ENCODE data around the gene SPDYE16. TPM values are rescaled to one million over a fixed set of nuclear protein-coding genes. Genes with fewer than 3 reads are reported as not detected.
A peak's percentile ranks its signal among the peaks of the same experiment; 100 is the strongest.
"Not testable (repeated sequence)": the region's sequence is repeated elsewhere in the genome, so short reads cannot be mapped to it uniquely, and the experiment has no call there.

The SPDYE16 gene
- total and polyA plus RNA-seq, 8 donors: 0.09 to 0.67 (median 0.37) TPM; not detected in 1

DNA sequence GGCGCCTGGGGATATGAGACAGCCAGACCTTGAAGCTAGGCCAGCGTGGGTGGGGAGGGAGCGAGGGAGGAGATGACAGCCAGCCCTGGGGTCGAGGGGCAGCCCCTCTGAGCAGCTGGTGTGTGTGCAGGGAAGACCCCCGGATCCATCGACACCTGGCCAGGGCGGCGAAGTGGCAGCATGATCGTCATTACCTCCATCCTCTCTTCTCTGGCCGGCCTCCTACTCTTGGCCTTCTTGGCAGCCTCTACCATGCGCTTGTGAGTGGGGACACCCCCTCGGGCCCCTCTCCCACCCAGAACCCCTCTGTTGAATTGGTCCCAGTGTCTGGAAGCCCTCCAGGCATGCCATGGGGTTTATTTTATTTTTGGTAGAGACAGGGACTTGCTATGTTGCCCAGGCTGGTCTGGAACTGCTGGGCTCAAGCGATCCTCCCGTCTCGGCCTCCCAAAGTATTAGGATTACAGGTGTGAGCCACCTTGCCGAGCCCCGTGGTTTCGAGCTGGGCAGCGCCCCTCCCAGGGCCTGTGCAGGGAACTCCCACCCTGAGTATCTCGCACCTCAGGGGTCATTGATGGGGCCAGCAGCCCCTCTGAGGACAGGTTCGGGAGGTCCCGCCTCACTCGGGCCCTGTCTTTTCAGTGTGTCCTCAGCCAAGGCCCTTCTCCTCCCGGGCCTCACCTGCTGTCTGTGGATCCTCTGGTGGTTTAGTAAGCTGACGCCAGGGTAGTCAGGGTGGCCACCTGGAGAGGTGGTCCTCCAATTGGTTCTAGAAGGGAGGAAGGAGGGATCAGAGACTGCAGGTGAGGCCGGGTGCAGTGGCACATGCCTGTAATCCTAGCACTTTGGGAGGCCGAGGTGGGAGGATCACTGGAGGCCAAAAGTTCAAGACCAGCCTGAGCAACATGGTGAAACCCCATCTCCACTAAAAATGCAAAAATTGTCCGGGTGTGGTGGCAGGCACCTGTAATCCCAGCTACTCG is 29.0 kb downstream of the SPDYE16 start:
- Histone ChIP-seq H3K27me3 (no peaks in the 10 kb centered on the region), H3K4me1 (no peaks in the 10 kb centered on the region), H3K9me3 (no peaks in the 10 kb centered on the region), H3K27ac (no peak overlapping the region), H3K4me3 (no peak overlapping the region), H3K36me3 (no peaks in the 10 kb centered on the region)
- FAIRE-seq: no peak
- DNase-seq: peak in 1 of 6 donors; percentile 37
- TF ChIP-seq CTCF (IDR thresholded peaks at IDR 0.05): no peak
- 86 to 89% methylated on average over 29 of the region's 29 CpGs for WGBS, 2 donors
- no peak for ATAC-seq
- intact Hi-C loops (cut with DNase I): no loop called here

DNA sequence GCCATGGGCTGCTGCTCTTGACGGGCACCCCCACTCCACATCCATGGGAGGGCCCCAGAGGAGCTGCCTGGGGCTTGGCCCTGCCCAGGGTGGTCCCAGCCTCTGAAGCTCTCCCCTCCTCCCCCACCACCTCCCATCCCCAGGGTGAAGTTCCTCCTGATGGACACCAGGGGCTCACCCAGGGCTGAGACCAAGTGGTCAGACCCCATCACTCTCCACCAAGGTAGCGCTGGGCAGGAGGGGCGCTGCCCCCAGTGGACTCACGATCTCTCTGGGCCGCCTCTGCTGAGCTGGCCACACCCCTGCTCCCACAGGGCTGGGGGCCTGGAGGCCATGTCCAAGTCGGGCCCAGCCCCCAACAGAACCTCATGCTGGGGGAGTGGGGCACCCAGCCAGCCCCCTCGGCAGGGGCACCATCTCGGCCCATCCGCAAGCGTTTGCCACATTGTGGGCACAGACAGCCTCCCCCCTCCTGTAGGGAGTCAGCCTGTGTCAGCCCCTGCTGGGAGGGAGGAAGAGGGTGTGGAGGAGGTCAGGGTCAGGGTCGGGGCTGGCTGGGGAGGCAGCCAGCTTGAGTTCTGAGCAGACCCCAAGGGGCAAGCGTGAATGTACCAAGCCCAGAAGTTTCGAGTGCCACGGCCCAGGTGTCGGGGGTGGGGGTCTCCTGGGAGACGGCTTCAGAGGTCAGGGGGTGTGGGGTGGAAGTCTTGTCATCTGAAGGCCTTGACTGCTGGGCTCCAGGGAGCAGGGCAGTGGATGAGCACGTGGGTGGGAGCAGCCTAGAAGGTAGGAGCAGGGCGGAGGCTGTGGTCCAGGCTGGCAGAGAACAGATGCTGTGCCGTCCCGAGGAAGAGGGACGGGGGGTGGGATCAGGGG is 29.9 kb downstream of the SPDYE16 start:
- H3K27ac ChIP-seq: no peak overlapping the region
- 63 to 67% methylated on average over 18 to 21 of the region's 21 CpGs for WGBS, 2 donors
- ATAC-seq: peak in 1 of 4 donors; percentile 12

DNA sequence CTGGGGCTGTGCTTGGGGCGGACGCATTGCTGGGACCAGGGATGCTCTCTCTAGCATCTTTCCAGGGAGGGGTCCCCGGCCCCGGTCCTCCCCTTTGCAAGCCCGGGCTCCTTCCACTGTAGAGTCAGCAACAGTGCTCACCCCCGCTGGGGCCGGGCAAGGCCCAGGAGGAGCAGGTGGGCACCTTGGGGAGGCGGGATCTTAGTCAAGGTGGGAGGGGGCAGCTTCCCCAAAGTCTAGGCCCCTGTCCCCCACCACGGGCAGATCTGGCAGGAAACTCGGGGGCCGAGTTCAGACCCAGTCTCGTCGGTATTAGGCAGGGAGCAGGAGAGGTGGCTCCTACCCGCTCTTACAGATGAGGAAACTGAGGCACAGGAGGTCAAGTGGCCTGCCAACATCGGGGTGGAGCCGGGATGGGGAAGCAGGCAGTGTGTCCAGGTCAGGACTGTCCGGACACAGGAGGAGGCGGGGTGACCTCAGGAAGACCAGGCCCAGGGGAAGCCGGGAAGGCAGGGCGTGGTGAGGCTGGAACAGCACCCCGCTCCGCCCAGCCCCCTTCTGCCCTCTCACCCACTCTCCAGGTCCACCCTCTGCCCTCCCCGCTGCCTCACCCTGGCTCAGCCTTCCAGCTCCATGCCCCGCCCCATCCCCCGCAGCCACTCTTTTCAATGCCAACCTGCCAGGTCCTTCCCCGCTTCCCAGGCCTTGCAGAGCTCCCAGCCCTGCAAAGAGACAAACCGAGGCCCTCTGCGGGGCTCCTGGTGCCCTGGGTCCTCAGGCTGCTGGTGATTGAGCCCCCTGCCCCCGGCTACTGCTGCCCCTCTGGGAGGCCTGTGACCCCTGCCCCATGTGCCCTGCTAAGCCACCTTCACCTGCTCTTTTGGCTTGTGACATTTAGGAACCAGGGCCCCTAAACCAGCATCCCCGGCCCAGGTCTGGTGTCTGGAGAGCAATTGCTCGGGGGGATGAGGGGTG is 30.9 kb downstream of the SPDYE16 start:
- H3K4me3 ChIP-seq; H3K27ac ChIP-seq; FAIRE-seq; H3K27me3 ChIP-seq; H3K36me3 ChIP-seq; H3K9me3 ChIP-seq; H3K4me1 ChIP-seq; intact Hi-C loops (cut with DNase I): not testable (repeated sequence)
- ATAC-seq (peak; percentile 43 to 85 (median 65)), DNase-seq (peak in 1 of 6 donors; percentile 69)
- WGBS, 2 donors: 71 to 81% methylated on average over 2 to 19 of the region's 31 CpGs

More for the DNA sequence above, 29.9 kb downstream of the SPDYE16 start:
- no peaks in the 10 kb centered on the region for H3K4me1 ChIP-seq
- no peak overlapping the region for H3K4me3 ChIP-seq
- TF ChIP-seq CTCF (IDR thresholded peaks at IDR 0.05): no peak
- H3K27me3 ChIP-seq: no peaks in the 10 kb centered on the region
- DNase-seq (peak in 2 of 6 donors; percentile 13 to 69), FAIRE-seq (no peak)
- no peaks in the 10 kb centered on the region for H3K36me3 ChIP-seq
- intact Hi-C loops (cut with DNase I): no loop called here
- H3K9me3 ChIP-seq: no peaks in the 10 kb centered on the region

- H3K27ac ChIP-seq; H3K4me1 ChIP-seq; FAIRE-seq; H3K4me3 ChIP-seq; H3K9me3 ChIP-seq; H3K36me3 ChIP-seq; H3K27me3 ChIP-seq; intact Hi-C loops (cut with DNase I); ATAC-seq: not testable (repeated sequence)
- peak in 1 of 6 donors; percentile 58 for DNase-seq
- 68 to 82% methylated on average over 10 to 17 of the region's 24 CpGs for WGBS, 2 donors
These were observed 31.7 kb downstream of the SPDYE16 start for GRCh38 chr7:76511200-76511910.
